ENCODE results near the gene ADGRF1. TPM values are rescaled to one million over a fixed set of nuclear protein-coding genes. Genes with fewer than 3 reads are reported as not detected.
"Not testable (repeated sequence)": the region's sequence is repeated elsewhere in the genome, so short reads cannot be mapped to it uniquely, and the experiment has no call there.

ADGRF1 gene
- total RNA-seq, 2 experiments from 2014 or later, result not detected

GRCh38 chr6:47059216-47059885 is 17.2 kb upstream of the ADGRF1 start:
- Histone ChIP-seq H3K4me3 (ENCODE audit: low read length) (no peak overlapping the region), H3K36me3 (ENCODE audit: insufficient read depth, low read length) (no peaks in the 10 kb centered on the region), H3K27ac (ENCODE audit: low read depth in 1 of 2, low read length in 2 of 2) (no peak overlapping the region), H3K27me3 (ENCODE audit: control insufficient read depth in 1 of 2, insufficient read depth in 2 of 2, low read length in 2 of 2) (no peaks in the 10 kb centered on the region), H3K4me1 (ENCODE audit: insufficient read depth, low read length) (no peaks in the 10 kb centered on the region), H3K9me3 (ENCODE audit: control insufficient read depth in 1 of 2, insufficient read depth in 1 of 2, low read length in 2 of 2) (no peaks in the 10 kb centered on the region)
- H3K27me3 Mint-ChIP-seq, result peaks cover 5% of the 10 kb centered on the region
- POLR2A ChIA-PET, result no interaction called here
- no peak overlapping the region for H3K27ac Mint-ChIP-seq
- H3K9me3 Mint-ChIP-seq, result no peaks in the 10 kb centered on the region
- H3K36me3 Mint-ChIP-seq (ENCODE audit: low read depth), result no peaks in the 10 kb centered on the region
- ATAC-seq (ENCODE audit: poor library complexity) (no peak), DNase-seq (no peak)
- CTCF ChIA-PET, result no interaction called here
- no peak overlapping the region for H3K4me3 Mint-ChIP-seq
- TF ChIP-seq CTCF (IDR thresholded peaks at IDR 0.05), result no peak
- no peaks in the 10 kb centered on the region for H3K4me1 Mint-ChIP-seq (ENCODE audit: low read depth)
- intact Hi-C loops (cut with DNase I, micrococcal nuclease), result no loop called here

- H3K9me3 ChIP-seq (ENCODE audit: control insufficient read depth in 1 of 2, insufficient read depth in 1 of 2, low read length in 2 of 2), result no peaks in the 10 kb centered on the region
- no peak overlapping the region for H3K4me3 Mint-ChIP-seq
- ChIA-PET CTCF (no interaction called here), POLR2A (interaction anchor here (1.2 kb wide), 1 partner anchor 8 kb away, joined by 4 read pairs; no protein-coding TSS in a partner anchor)
- no peak for TF ChIP-seq CTCF (IDR thresholded peaks at IDR 0.05)
- H3K36me3 ChIP-seq (ENCODE audit: insufficient read depth, low read length), result no peaks in the 10 kb centered on the region
- no peaks in the 10 kb centered on the region for H3K27me3 ChIP-seq (ENCODE audit: control insufficient read depth in 1 of 2, insufficient read depth in 2 of 2, low read length in 2 of 2)
- H3K27me3 Mint-ChIP-seq, result peaks cover 8% of the 10 kb centered on the region
- no peaks in the 10 kb centered on the region for H3K36me3 Mint-ChIP-seq (ENCODE audit: low read depth)
- no peak overlapping the region for H3K27ac ChIP-seq (ENCODE audit: low read depth in 1 of 2, low read length in 2 of 2)
- ATAC-seq (ENCODE audit: poor library complexity) (no peak), DNase-seq (no peak)
- no peaks in the 10 kb centered on the region for H3K4me1 ChIP-seq (ENCODE audit: insufficient read depth, low read length)
- intact Hi-C loops (cut with DNase I, micrococcal nuclease), result no loop called here
- H3K9me3 Mint-ChIP-seq, result peaks cover 2% of the 10 kb centered on the region
- H3K4me3 ChIP-seq (ENCODE audit: low read length), result no peak overlapping the region
- no peak overlapping the region for H3K27ac Mint-ChIP-seq
- H3K4me1 Mint-ChIP-seq (ENCODE audit: low read depth), result no peaks in the 10 kb centered on the region
Measured at GRCh38 chr6:47057830-47058540, 15.9 kb upstream of the ADGRF1 start.

GRCh38 chr6:47056832-47057231 is 14.7 kb upstream of the ADGRF1 start:
- H3K4me1 ChIP-seq (ENCODE audit: insufficient read depth, low read length), result no peaks in the 10 kb centered on the region
- H3K27ac Mint-ChIP-seq, result no peak overlapping the region

GRCh38 chr6:47054302-47054701 is 12.2 kb upstream of the ADGRF1 start:
- H3K36me3 Mint-ChIP-seq (ENCODE audit: low read depth); H3K4me3 ChIP-seq (ENCODE audit: low read length); H3K27ac ChIP-seq (ENCODE audit: low read depth in 1 of 2, low read length in 2 of 2); intact Hi-C loops (cut with DNase I, micrococcal nuclease); H3K4me1 ChIP-seq (ENCODE audit: insufficient read depth, low read length); H3K36me3 ChIP-seq (ENCODE audit: insufficient read depth, low read length); H3K4me3 Mint-ChIP-seq; H3K27me3 ChIP-seq (ENCODE audit: control insufficient read depth in 1 of 2, insufficient read depth in 2 of 2, low read length in 2 of 2); H3K4me1 Mint-ChIP-seq (ENCODE audit: low read depth); H3K9me3 ChIP-seq (ENCODE audit: control insufficient read depth in 1 of 2, insufficient read depth in 1 of 2, low read length in 2 of 2); CTCF ChIA-PET; H3K27me3 Mint-ChIP-seq; DNase-seq; H3K9me3 Mint-ChIP-seq; ATAC-seq (ENCODE audit: poor library complexity); H3K27ac Mint-ChIP-seq; POLR2A ChIA-PET: not testable (repeated sequence)

More at GRCh38 chr6:47056832-47057231, 14.7 kb upstream of the ADGRF1 start:
- Mint-ChIP-seq H3K27me3 (peaks cover 9% of the 10 kb centered on the region), H3K4me1 (ENCODE audit: low read depth) (no peaks in the 10 kb centered on the region), H3K36me3 (ENCODE audit: low read depth) (no peaks in the 10 kb centered on the region), H3K9me3 (peaks cover 2% of the 10 kb centered on the region), H3K4me3 (no peak overlapping the region)
- intact Hi-C loops (cut with DNase I, micrococcal nuclease), result no loop called here
- ChIA-PET POLR2A (no interaction called here), CTCF (no interaction called here)
- Histone ChIP-seq H3K27me3 (ENCODE audit: control insufficient read depth in 1 of 2, insufficient read depth in 2 of 2, low read length in 2 of 2) (no peaks in the 10 kb centered on the region), H3K4me3 (ENCODE audit: low read length) (no peak overlapping the region), H3K27ac (ENCODE audit: low read depth in 1 of 2, low read length in 2 of 2) (no peak overlapping the region), H3K36me3 (ENCODE audit: insufficient read depth, low read length) (no peaks in the 10 kb centered on the region), H3K9me3 (ENCODE audit: control insufficient read depth in 1 of 2, insufficient read depth in 1 of 2, low read length in 2 of 2) (no peaks in the 10 kb centered on the region)
- ATAC-seq (ENCODE audit: poor library complexity) (no peak), DNase-seq (no peak)
- TF ChIP-seq CTCF (IDR thresholded peaks at IDR 0.05), result no peak

Measured in CD4-positive, alpha-beta T cell (primary cell).